Measurements from ENCODE around the gene PRKCE. TPM values are rescaled to one million over a fixed set of nuclear protein-coding genes. Genes with fewer than 3 reads are reported as not detected.

Gene PRKCE
- total RNA-seq, 2 donors from 2014 or later: 21.7 to 26.9 TPM

DNA sequence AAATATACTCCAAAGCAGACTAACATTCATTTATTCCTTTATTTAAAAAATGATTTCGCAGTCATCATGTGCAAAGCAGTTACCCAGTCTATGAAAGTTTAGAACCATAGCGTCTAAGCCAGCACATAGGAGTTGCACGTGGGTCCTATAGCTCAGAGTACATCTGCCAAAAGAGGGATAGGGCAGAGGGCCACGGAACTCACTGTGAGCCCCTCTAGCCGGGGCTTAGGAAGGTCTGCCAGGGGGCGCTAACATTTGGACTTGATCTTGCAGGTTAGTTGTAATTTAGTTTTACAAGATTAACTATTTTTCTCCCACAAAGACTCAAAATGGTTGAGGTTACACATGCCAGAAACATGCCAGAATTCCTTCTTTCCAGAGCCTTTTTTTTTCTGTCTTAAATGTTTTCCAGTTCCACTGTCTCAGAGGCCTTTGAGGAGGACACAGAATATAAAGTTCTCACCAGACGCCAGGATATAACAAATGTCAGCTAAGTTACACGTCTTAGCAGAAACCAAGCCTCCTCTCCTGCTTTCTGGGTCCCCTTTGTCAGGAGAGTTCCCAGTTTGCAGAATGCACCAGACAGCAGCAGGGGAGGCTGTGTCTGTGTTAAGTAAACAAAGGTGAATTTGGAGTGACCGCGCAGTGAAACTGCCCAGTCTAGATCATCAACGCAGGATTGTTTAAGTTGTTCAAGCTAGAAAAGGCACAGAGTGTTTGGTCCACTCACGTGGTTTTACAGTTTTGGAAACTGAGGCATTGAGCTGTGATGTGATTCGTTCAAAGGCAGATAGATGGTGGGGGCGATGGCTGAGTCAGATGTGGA lies 292.0 kb downstream of the PRKCE start:
- intact Hi-C loops (cut with DNase I): no loop called here

DNA sequence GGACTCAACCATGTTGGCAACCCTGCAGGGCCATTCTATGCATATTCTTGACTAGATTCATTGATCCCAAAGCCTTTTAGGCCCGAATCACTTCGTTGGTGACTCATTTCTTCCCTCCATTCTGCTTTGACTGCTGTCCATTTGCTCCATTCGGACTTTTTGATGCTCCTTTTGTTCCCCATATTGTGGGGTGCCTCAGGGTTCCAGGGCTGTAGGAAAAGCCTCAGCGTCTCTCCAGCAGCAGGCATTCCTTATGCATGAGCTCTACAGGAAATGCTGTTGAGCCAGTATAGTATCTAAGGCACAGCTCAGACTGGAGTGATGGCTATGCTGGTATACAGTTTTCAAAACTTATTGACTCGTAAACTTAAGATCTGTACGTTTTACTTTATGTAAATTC lies 292.6 kb downstream of the PRKCE start:
- no peak for DNase-seq (ENCODE audit: low spot score)
- intact Hi-C loops (cut with DNase I): no loop called here

More for the DNA sequence above, 292.0 kb downstream of the PRKCE start:
- DNase-seq (ENCODE audit: low spot score): no peak

DNA sequence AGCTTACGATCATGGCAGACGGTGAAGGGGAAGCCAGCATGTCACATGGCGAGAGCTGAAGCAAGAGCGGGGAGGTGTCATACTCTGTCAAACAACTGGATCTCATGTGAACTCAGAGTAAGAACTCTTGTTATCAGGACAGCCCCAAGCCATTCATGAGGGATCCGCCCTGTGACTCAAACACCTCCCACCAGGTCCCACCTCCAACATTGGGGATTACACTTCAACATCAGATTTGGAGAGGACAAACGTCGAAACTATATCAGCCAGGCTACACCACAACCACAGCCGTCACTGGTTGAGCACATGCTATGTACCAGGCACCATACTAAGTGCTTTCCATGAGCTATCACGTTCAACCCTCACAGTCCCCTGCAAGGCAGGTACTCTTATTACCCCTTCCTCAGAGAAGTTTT lies 293.8 kb downstream of the PRKCE start:
- intact Hi-C loops (cut with DNase I): no loop called here
- DNase-seq (ENCODE audit: low spot score): no peak

DNA sequence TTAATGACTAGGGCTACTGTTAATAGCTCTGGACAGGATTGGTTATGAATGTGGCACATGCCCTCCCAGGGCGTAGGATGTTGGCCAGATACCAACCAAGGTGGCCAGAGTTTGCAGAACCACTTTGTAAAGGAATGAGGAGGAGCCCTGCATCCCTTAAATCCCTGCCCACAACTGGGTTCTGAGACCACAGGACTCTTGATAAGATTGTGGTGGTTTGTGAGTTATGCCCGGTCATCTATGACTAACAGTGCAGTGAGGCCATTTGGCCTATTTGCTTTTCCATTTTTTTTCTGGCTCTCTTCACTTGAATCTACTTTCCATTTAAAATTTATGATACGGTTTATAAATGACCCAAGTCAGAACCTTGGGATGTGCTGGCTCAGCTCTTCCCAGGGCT lies 294.5 kb downstream of the PRKCE start:
- no peak for DNase-seq (ENCODE audit: low spot score)
- intact Hi-C loops (cut with DNase I): no loop called here

DNA sequence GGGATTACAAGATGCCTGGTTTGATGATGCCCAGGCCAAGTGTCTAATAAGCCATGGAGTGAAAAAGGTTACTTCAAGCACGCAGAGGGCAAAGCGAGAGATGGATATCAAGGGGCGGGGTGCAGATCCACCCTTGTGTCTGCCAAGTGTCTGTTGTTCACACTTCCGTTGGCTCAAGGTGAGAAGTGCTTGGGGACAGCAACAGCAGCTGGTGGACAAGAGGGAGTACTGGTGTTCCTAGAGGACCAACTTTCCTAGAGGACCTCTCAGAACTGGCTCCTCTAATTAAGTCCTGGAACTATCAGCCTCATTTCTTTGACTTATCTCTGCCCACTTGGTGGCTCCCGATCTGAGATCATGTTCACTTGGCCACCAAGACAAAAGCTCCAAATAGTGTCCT lies 299.1 kb downstream of the PRKCE start:
- intact Hi-C loops (cut with DNase I): no loop called here

DNA sequence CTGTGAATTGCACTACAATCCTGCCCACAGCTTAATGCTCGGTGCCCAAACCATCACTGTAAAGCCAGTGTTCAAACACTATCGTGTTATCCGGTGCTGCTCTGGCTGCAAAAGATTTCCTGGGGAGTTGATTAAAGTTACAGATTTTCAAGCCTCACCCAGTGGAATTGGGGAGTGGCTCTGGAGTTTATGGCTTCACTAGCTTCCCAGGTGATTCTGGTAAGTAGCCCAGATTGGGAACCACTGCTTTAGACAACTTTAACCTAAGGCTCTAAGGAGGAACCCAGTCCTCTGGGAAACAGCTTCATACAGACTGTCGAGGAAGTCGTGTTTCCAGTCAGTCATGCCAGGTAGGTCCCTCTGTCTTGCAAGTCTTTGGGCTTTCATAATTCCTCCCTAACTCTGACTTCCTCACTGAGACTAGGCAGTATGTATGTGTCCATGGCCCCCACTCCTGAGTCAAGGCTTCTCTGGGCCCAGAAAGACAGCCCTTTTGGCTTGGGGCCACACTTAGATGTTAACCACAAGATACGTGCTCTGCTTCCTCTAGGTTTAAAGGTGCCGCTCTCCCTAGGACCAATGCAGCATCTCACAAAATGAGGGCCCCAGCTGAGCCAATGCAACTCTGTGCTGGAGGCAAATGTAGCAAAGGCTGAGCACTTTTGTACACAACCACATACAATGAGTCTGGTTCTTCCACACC lies 299.7 kb downstream of the PRKCE start:
- intact Hi-C loops (cut with DNase I): no loop called here
- no peak for DNase-seq (ENCODE audit: low spot score)

More for the DNA sequence above, 299.1 kb downstream of the PRKCE start:
- no peak for DNase-seq (ENCODE audit: low spot score)

DNA sequence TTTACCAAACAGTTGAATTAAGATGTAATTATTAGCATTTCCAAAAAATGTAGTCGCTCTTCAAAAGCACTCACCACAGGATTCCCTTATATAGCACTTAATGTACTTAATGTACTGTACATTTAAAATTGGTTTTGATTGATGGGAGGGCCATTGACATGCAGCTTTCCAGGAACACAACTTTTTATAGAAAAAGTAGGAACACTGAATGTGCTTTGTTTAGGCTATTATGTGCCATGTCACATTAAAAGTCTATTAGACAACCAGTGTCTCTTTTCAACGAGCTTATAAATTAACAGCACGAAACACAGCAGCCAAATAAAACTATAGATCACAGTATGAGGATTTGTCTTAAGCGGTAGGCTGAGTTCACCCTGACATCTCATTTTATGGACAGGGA lies 301.1 kb downstream of the PRKCE start:
- DNase-seq (ENCODE audit: low spot score): no peak
- intact Hi-C loops (cut with DNase I): no loop called here

DNA sequence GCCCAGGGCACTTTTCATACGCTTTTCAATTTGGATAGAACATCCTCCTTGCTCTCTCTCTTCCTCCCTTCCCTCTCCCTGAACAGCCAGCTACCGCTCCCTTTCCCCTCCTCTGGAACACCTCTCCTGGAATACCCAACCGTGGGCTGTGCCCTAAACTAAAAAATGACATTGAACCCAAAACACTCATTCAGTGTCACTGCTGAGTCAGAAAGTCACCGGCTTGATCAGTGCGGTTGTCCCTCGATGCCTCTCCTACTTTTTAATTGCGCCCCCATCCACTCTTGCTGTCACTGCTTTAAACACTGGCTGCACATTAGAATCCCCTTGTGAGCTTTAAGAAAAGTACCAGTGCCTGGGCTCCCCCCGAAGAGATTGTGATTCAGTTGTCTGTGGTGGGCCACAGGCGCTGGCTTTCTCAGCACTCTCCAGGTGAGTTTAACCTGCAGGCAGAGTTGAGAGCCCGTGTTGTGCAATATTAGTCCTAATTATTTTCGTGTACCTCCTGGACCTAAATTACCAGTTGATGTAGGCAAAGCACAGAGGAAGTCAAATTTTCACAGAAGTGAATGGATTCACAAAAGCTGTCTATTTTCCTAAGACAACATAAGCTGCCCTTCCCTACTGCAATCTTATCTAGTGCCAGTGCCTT lies 302.0 kb downstream of the PRKCE start:
- intact Hi-C loops (cut with DNase I): no loop called here
- DNase-seq (ENCODE audit: low spot score): no peak

DNA sequence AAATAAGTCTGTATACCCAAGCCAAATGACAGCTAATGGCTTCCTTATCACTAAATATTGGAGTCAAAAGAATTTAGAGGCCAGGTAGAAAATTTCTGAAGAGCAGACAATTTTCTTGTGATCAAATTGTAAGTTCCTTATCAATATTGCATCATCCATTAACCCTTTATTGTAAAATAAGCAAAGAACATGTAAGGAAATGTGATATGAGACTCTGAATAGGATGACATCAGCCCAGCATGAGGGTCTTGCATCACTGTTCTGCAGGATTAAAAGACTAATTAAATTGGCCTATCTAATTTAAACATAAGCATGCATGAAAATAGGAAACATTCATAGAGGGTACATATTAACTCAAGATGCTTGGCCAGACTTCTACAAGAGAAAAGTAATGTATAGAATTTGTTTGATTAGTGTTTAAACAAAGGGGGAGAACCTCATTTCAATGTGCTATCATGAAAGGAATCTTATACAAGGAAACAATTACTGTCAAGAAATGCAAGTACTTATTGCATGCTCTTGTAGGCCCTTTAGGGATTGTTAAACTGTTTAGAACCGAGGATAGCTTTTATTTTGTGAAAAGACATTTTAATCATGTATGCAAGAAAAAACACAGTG lies 302.9 kb downstream of the PRKCE start:
- intact Hi-C loops (cut with DNase I): no loop called here
- DNase-seq (ENCODE audit: low spot score): no peak

DNA sequence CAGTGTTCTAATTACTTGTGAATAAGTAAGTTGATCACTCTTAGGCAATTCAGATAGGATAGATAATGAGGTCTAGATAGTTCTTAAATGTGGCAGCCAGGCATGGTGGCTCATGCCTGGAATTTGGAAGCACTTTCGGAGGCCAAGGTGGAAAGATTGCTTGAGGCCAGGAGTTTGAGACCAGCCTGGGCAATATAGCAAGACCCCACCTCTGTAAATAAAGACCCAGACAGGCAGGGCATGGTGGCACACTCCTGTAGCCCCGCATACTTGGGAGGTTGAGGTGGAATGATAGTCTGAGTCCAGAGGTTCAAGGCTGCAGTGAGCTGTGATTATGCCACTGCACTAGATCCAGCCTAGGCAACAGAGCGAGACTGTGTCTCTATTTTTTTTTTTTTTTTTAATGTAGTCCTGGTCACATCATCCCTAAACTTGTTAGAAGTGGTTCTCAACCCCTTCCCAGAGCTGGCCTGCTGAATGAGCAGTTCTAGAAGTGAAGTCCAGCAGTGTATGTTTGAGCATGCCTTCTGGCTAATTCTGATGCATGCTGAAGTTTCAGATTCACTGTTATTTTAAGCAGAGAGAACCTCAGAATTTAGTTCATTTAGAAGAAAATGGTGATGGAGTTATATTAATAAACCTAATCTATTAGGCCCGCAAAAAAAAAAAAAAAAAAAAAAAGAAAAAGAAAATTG lies 306.2 kb downstream of the PRKCE start:
- DNase-seq (ENCODE audit: low spot score): no peak
- intact Hi-C loops (cut with DNase I): no loop called here

DNA sequence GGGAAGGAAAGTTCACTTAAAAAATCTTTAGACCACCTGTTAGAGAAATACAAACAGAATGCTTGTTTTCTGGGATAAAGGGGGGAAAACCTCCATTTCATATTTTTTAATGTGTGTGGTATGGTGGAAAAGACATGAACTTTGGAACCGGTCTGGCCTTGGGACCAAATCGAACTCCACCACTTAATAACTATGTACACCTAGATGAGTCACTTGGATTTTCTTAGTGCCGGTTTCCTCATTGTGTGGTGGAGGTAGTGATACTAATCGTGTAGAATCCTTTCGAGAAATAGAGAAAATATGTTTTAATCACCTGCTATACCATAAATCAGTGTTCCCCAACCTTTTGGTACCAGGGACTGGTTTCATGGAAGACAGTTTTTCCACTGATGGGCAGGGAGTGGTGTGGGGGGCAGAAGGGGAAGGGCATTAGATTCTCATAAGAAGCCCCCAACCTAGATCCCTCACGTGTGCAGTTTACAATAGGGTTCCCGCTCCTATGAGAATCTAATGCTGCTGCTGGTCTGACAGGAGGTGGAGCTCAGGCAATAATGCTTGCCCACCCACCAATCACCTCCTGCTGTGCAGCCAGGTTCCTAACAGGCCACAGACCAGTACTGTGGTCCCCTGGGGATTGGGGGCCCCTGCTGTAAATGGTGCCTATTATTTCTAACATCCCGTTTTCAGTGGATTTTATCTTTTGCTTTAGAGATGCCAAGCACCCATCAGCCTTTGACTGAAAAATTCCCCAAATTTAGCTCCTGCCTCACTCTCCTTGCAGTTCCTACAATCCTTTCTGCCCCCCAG lies 308.8 kb downstream of the PRKCE start:
- intact Hi-C loops (cut with DNase I): no loop called here
- no peak for DNase-seq (ENCODE audit: low spot score)

DNA sequence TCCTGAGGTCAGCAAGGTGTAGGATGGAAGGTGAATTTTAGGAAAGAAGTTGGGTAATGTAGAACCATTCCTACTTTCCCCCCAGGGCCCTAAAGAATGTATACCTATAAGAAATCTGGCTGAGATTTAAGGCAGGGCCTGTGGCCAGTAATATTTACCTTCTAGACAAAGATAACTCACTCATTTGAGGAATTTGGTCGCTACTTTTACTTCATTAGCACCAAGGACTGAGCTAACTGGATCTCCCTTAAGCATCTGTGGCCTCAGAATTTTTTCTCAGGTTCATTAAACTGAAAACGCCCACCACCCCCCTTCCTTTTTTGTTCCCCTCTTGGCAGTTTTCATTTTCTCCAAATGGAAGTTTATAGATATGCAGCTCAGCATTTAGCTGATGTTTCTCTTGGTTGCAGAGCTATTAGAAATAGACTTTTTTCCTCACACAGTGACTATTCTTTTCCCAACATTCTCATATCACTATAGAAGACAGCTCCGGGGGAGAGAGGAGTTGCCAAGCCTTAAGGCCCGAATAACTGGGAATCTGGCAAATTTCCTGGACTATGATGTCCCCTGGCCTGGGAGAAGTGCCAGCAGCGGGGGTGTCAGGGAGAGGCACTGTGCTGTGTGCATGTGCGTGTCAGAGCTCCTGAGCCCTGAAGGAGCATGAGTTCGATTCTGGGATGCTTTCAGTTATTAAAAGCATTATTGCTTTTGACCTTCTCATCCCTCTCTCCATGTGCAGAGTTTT lies 310.9 kb downstream of the PRKCE start:
- DNase-seq (ENCODE audit: low spot score): peak; percentile 93

DNA sequence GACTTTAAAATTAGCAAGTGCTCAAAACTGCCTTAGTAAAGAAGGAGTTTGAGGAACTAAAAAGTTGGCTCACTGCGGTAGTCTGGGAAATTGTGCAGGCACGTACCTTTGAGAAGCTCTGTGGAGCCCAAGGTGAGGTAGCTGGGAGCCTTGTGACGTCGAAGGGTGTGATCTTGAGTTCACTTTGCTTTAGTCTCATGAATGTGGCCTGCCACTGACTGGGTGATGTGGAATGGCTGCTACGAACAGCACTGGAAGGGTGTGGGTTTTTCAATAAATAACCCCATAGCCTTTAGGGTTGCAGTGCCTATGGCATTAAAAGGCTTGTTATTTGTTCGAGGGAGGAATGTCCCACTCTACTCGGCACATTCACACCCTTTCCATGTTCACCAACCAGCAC lies 312.3 kb downstream of the PRKCE start:
- DNase-seq (ENCODE audit: low spot score): no peak
- intact Hi-C loops (cut with DNase I): no loop called here

More for the DNA sequence above, 310.9 kb downstream of the PRKCE start:
- intact Hi-C loops (cut with DNase I): no loop called here

DNA sequence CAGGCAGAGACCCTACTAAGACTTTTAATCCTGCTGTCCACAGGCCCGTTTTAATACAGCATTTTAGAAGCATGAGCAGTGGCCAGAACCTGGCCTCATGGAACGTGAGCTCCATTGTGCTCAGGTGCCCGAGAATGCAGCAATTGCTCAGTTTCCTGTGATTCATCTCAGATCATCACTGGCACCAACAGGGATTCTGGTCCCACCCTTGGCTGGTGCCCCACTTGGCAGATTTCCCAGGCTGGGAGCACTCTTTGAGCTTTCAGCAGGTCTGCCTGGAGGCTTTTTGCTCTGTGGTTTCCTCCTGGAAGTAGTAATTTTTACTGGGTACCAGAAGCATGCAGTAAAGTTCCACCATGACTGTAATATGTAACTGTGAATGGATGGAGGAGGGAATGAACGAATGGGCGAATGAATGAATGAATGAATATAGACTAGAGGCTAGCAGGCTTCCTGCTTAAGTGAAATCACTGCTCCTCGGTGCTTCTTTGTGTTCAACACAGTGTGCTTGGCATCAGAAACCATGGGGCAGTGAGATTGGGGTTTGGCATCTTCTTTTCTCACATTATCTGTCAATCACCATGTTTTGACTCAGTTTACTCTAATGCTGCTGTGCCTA lies 312.9 kb downstream of the PRKCE start:
- intact Hi-C loops (cut with DNase I): no loop called here

DNA sequence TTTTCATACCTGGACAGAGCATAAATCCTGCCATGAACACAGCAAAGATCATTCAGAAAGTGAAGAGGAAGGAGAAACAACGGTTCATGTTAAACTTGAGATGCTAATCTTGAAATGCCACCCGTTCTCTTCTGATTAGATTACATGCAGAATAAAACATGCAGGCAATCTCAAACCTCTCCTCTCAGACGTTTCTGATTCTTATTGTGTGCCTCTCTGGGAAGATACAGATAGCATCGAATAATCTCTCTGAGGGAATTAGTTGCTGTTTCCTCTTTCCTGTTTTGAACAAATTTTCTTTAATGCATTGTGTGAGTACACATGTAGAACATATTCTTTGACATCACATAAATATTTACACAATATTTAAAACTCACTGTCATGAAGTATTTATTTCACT lies 313.4 kb downstream of the PRKCE start:
- intact Hi-C loops (cut with DNase I): no loop called here
- no peak for DNase-seq (ENCODE audit: low spot score)

More for the DNA sequence above, 312.9 kb downstream of the PRKCE start:
- DNase-seq (ENCODE audit: low spot score): peak; percentile 93

DNA sequence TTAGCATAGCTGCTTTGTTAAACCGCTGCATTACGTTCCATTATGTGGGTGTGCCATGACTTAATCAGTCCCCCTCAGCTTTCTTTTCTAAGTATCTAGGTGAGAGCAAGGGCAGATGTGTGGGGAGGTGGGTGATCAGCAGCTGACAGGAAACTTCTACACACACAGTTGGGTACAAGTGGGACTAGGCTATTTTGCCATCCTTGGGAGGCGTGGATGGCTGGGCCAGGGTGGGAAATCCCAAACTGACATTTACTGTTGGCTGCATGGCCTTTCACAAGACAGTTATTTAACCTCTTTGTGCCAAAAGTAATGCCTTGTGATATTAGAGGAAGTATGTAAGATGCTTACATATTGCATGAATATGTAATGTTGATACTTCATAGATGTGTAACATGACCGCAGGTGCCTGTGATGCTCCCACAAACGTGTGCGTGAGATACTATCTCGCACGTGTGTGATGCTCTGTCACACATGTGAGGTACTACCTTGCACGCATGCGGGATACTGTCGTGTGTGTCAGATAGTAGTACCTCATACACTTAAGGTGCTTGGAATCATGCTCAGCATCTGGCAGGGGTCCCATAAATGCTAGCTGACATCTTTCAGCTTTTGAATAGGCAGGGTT lies 314.5 kb downstream of the PRKCE start:
- intact Hi-C loops (cut with DNase I): no loop called here
- DNase-seq (ENCODE audit: low spot score): no peak

All from posterior vena cava (tissue), 2 donors.